GM18861 (cell line): ENCODE measurements around the gene SLC7A7.
"Not testable (repeated sequence)": the region's sequence is repeated elsewhere in the genome, so short reads cannot be mapped to it uniquely, and the experiment has no call there.

Experiments
- ATAC-seq: cut with Tn5 transposase; IDR thresholded peaks from one replicate; pipeline ENCODE4 v1.9.1; 2021; ENCODE audit not compliant: unreplicated experiment

SLC7A7 gene

GRCh38 chr14:22764382-22764781, 50.9 kb downstream of the SLC7A7 start:
- ATAC-seq: no peak

GRCh38 chr14:22761734-22762133, 53.5 kb downstream of the SLC7A7 start:
- no peak for ATAC-seq

- not testable (repeated sequence) for ATAC-seq
Observed at GRCh38 chr14:22757972-22758650, 57.1 kb downstream of the SLC7A7 start.

GRCh38 chr14:22753586-22753985, 61.6 kb downstream of the SLC7A7 start:
- ATAC-seq: no peak

GRCh38 chr14:22752422-22752821, 62.8 kb downstream of the SLC7A7 start:
- no peak for ATAC-seq

- ATAC-seq: no peak
Observed at GRCh38 chr14:22748631-22749068, 66.6 kb downstream of the SLC7A7 start.

GRCh38 chr14:22748206-22748605, 67.0 kb downstream of the SLC7A7 start:
- ATAC-seq: no peak

GRCh38 chr14:22747769-22748168, 67.5 kb downstream of the SLC7A7 start:
- no peak for ATAC-seq

GRCh38 chr14:22740020-22740419, 75.2 kb downstream of the SLC7A7 start:
- no peak for ATAC-seq

GRCh38 chr14:22739423-22739822, 75.8 kb downstream of the SLC7A7 start:
- no peak for ATAC-seq

GRCh38 chr14:22737052-22737451, 78.2 kb downstream of the SLC7A7 start:
- peak; percentile 81 for ATAC-seq

GRCh38 chr14:22736384-22736783, 78.9 kb downstream of the SLC7A7 start:
- ATAC-seq: not testable (repeated sequence)

- ATAC-seq: no peak
Observed at GRCh38 chr14:22735096-22735495, 80.1 kb downstream of the SLC7A7 start.

- ATAC-seq: no peak
Observed at GRCh38 chr14:22733829-22734228, 81.4 kb downstream of the SLC7A7 start.

GRCh38 chr14:22732062-22732461, 83.2 kb downstream of the SLC7A7 start:
- not testable (repeated sequence) for ATAC-seq

GRCh38 chr14:22726012-22726411, 89.2 kb downstream of the SLC7A7 start:
- ATAC-seq: no peak

- not testable (repeated sequence) for ATAC-seq
Observed at GRCh38 chr14:22725374-22725773, 89.9 kb downstream of the SLC7A7 start.

- ATAC-seq: not testable (repeated sequence)
Observed at GRCh38 chr14:22724847-22725246, 90.4 kb downstream of the SLC7A7 start.

GRCh38 chr14:22723815-22724214, 91.4 kb downstream of the SLC7A7 start:
- ATAC-seq: no peak
